G401.6 (cell line): ENCODE data around the gene ERVK3-1.
A peak's percentile ranks its signal among the peaks of the same experiment; 100 is the strongest.
"Not testable (repeated sequence)": the region's sequence is repeated elsewhere in the genome, so short reads cannot be mapped to it uniquely, and the experiment has no call there.

ENCODE experiments used
- FAIRE-seq: peaks from 2 replicates; lab custom pipeline; 2012; peaks lifted over from hg19 to GRCh38; lab: Jason Lieb, UNC

The ERVK3-1 gene, protein sequence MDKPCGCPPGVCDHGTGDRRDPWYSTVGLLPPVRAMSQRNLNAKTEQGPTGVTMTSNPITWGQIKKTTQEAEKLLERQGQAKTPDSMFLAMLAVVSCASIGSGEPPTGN

GRCh38 chr19:58305065-58305931 is at the start of gene ERVK3-1:
Gene ERVK3-1 (plus strand): TSS chr19:58305377. CDS start chr19:58312169, 6,792 bp downstream.
- FAIRE-seq: peak; percentile 96

GRCh38 chr19:58258259-58258658 is 46.9 kb upstream of the ERVK3-1 start:
- not testable (repeated sequence) for FAIRE-seq

DNA sequence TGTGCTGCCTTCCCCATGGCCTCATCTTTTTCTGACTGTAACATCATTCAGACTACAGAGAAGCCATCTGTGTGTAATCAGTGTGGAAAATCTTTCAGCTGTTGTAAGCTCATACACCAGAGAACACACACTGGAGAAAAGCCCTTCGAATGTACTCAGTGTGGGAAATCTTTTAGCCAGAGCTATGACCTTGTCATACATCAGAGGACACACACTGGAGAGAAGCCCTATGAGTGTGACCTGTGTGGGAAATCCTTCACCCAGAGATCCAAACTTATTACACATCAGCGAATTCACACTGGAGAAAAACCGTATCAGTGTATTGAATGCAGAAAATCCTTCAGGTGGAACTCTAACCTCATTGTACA is 43.6 kb upstream of the ERVK3-1 start:
- FAIRE-seq: no peak

DNA sequence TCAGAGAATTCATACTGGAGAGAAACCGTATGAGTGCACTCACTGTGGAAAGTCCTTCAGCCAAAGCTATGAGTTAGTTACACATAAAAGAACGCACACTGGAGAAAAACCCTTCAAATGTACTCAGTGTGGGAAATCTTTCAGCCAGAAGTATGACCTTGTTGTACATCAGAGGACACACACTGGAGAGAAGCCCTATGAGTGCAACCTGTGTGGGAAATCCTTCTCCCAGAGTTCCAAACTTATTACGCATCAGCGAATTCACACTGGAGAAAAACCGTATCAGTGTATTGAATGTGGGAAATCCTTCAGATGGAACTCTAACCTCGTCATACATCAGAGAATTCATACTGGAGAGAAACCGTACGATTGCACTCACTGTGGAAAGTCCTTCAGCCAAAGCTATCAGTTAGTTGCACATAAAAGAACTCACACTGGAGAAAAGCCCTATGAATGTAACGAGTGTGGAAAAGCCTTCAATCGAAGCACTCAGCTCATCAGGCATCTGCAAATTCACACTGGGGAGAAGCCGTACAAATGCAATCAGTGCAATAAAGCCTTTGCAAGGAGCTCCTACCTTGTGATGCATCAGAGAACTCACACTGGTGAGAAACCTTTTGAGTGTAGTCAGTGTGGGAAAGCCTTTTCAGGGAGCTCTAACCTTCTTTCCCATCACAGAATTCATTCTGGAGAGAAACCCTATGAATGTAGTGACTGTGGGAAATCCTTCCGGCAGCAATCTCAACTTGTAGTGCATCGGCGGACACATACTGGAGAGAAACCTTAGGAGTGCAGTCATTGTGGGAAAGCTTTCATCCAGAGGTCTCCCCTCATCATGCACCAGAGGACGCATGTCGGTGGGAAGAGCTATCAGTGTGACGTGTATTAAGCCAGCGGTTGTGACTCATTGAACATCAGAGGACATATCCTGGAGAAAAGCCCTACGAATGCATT is 42.9 kb upstream of the ERVK3-1 start:
- no peak for FAIRE-seq

DNA sequence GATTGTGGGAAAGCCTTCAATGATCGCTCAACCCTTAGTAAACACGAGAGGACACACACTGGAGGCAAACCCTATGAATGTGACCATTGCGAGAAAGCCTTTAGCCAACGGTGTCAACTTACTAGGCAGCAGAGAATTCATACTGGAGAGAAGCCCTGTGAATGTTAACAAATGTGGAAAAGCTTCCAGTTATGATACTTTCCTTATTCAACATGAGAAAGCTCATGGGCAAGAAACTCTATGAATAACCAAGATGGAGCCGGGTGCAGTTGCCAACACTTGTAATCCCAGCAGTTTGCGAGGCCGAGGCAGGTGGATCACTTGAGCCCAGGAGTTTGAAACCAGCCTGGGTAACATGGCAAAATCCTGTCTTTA is 42.3 kb upstream of the ERVK3-1 start:
- no peak for FAIRE-seq

- FAIRE-seq: no peak
Observed at GRCh38 chr19:58265100-58265499, 40.1 kb upstream of the ERVK3-1 start.

GRCh38 chr19:58268344-58268743 is 36.8 kb upstream of the ERVK3-1 start:
- FAIRE-seq: no peak

GRCh38 chr19:58274771-58275201 is 30.4 kb upstream of the ERVK3-1 start:
- FAIRE-seq: no peak

- no peak for FAIRE-seq
Observed at GRCh38 chr19:58275564-58275963, 29.6 kb upstream of the ERVK3-1 start.

- no peak for FAIRE-seq
Observed at GRCh38 chr19:58277197-58277596, 28.0 kb upstream of the ERVK3-1 start.

- no peak for FAIRE-seq
Observed at GRCh38 chr19:58277748-58278540, 27.2 kb upstream of the ERVK3-1 start.

GRCh38 chr19:58278541-58279041 is 26.6 kb upstream of the ERVK3-1 start, which contains the start of gene ZNF8:
Gene ZNF8 (plus strand): TSS chr19:58278955. CDS start chr19:58279082, 127 bp downstream.
- peak; percentile 99 for FAIRE-seq

GRCh38 chr19:58279042-58279924 is 25.9 kb upstream of the ERVK3-1 start:
- no peak for FAIRE-seq

- FAIRE-seq: no peak
Observed at GRCh38 chr19:58279925-58280316, 25.3 kb upstream of the ERVK3-1 start.

- no peak for FAIRE-seq
Observed at GRCh38 chr19:58284199-58284598, 21.0 kb upstream of the ERVK3-1 start.

GRCh38 chr19:58291943-58292342 is 13.2 kb upstream of the ERVK3-1 start:
- FAIRE-seq: no peak

DNA sequence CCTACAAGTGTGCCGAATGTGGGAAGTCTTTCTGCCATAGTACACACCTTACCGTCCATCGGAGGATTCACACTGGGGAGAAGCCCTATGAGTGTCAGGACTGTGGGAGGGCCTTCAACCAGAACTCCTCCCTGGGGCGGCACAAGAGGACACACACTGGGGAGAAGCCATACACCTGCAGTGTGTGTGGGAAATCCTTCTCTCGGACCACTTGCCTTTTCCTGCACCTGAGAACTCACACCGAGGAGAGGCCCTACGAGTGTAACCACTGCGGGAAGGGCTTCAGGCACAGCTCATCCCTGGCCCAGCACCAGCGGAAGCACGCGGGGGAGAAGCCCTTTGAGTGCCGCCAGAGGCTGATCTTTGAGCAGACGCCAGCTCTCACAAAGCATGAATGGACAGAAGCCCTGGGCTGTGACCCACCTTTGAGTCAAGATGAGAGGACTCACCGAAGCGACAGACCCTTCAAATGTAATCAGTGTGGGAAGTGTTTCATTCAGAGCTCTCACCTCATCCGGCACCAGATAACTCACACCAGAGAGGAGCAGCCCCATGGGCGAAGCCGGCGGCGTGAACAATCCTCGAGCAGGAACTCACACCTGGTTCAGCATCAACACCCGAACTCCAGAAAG is 10.3 kb upstream of the ERVK3-1 start:
- FAIRE-seq: no peak

GRCh38 chr19:58296104-58296503 is 9.1 kb upstream of the ERVK3-1 start:
- no peak for FAIRE-seq

DNA sequence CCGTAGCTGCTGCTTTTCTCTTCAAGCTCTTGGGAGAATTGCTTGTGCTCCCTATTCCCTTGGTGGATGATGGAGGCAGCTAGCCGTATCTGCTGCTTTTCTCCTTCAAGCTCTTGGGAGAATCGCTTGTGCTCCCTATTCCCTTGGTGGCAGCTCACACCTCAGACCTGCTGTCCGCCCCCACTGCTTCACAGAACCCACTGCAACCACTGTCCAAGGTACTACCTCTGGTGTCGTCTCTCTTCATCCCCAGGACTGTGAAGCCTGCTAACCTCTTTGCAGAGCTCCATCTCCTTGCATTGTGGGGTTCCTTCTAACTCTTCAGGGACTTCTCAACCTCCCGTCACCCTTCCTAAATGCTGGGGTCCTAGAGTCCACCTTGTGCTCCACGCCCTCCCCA is 4.6 kb upstream of the ERVK3-1 start:
- FAIRE-seq: no peak

- FAIRE-seq: no peak
Observed at GRCh38 chr19:58304255-58304654, 922 bp upstream of the ERVK3-1 start.
